NT2/D1 (cell line): ENCODE data around the gene IL32.

ENCODE experiments used
- SUZ12 ChIP-seq: IDR thresholded peaks from 2 replicates; pipeline ENCODE4 v1.6.1; 2011; ENCODE audit not compliant: insufficient read length, insufficient read depth; ENCODE audit errors: extremely low read depth
- YY1 ChIP-seq: IDR thresholded peaks from 2 replicates; pipeline ENCODE4 v1.6.1; 2011; ENCODE audit not compliant: insufficient read length, insufficient read depth

- TF ChIP-seq YY1 (no peak), SUZ12 (no peak)
Observed at GRCh38 chr16:3050487-3050886, 15.0 kb upstream of the IL32 start.
